ENCODE data around the gene UNC5CL.

DNA sequence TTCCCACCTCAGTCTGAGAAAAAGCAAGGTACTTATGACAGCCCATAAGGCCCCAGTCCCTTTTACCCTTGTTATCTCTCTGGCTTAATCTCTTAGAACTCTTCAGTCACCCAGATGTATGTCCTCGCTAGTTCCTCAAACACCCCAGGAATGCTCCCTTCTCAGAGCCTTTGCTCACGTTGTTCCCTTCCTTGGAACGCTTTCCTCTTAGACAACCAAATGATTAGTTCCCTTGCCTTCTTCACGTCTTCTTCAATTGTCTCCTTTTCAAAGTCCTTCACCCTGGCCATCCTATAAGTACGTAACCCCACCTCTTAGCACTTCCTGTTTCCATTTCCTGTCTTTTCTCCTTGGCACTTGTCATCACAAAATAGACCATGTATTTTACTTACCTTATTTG is 12.9 kb upstream of the UNC5CL start:
- TF ChIP-seq, protein P1, sequence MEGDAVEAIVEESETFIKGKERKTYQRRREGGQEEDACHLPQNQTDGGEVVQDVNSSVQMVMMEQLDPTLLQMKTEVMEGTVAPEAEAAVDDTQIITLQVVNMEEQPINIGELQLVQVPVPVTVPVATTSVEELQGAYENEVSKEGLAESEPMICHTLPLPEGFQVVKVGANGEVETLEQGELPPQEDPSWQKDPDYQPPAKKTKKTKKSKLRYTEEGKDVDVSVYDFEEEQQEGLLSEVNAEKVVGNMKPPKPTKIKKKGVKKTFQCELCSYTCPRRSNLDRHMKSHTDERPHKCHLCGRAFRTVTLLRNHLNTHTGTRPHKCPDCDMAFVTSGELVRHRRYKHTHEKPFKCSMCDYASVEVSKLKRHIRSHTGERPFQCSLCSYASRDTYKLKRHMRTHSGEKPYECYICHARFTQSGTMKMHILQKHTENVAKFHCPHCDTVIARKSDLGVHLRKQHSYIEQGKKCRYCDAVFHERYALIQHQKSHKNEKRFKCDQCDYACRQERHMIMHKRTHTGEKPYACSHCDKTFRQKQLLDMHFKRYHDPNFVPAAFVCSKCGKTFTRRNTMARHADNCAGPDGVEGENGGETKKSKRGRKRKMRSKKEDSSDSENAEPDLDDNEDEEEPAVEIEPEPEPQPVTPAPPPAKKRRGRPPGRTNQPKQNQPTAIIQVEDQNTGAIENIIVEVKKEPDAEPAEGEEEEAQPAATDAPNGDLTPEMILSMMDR (IDR thresholded peaks at IDR 0.05; ENCODE audit: insufficient read depth, low read length) = no peak
- TF ChIP-seq POLR2AphosphoS5 (IDR thresholded peaks at IDR 0.05; ENCODE audit: low read depth) (no peak), GABPA (IDR thresholded peaks at IDR 0.05; ENCODE audit: low read depth) (no peak)
- TF ChIP-seq, protein P2, sequence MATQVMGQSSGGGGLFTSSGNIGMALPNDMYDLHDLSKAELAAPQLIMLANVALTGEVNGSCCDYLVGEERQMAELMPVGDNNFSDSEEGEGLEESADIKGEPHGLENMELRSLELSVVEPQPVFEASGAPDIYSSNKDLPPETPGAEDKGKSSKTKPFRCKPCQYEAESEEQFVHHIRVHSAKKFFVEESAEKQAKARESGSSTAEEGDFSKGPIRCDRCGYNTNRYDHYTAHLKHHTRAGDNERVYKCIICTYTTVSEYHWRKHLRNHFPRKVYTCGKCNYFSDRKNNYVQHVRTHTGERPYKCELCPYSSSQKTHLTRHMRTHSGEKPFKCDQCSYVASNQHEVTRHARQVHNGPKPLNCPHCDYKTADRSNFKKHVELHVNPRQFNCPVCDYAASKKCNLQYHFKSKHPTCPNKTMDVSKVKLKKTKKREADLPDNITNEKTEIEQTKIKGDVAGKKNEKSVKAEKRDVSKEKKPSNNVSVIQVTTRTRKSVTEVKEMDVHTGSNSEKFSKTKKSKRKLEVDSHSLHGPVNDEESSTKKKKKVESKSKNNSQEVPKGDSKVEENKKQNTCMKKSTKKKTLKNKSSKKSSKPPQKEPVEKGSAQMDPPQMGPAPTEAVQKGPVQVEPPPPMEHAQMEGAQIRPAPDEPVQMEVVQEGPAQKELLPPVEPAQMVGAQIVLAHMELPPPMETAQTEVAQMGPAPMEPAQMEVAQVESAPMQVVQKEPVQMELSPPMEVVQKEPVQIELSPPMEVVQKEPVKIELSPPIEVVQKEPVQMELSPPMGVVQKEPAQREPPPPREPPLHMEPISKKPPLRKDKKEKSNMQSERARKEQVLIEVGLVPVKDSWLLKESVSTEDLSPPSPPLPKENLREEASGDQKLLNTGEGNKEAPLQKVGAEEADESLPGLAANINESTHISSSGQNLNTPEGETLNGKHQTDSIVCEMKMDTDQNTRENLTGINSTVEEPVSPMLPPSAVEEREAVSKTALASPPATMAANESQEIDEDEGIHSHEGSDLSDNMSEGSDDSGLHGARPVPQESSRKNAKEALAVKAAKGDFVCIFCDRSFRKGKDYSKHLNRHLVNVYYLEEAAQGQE (IDR thresholded peaks at IDR 0.05; ENCODE audit: insufficient replicate concordance, low read depth) = no peak
